ENCODE results near the gene TP53RK. TPM values are rescaled to one million over a fixed set of nuclear protein-coding genes. Genes with fewer than 3 reads are reported as not detected.

Gene TP53RK
- total RNA-seq, 5 donors from 2014 or later (not counting 1 experiment from before 2014, with no cell fraction given), result 5.8 to 23.2 (median 21.9) TPM

DNA sequence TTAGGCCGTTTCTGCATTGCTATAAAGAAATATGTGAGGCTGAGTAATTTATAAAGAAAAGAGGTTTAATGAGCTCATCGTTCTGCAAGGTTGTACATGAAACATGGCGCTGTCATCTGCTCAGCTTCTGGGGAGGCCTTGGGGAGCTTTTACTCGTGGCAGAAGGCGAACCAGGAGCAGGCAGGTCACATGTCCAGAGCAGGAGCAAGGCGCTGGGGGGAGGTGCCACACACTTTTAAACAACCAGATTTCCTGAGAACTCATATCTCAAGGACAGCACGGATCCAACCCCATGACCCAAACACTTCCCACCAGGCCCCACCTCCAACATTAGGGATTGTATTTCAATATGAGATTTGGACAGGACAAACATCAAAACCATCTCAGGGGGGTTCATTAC is 31.6 kb downstream of the TP53RK start:
- CTCF ChIA-PET, result no interaction called here
- no peaks in the 10 kb centered on the region for H3K4me1 ChIP-seq (ENCODE audit: control insufficient read depth in 1 of 2, extremely low read depth in 1 of 2, insufficient read depth in 2 of 2, low read length in 2 of 2)
- ATAC-seq (replicated peaks in 1 of 4), result no peak
- H3K4me1 Mint-ChIP-seq, result no peaks in the 10 kb centered on the region
- H3K4me3 Mint-ChIP-seq, result no peak overlapping the region
- H3K27ac ChIP-seq (ENCODE audit: low read length), result no peak overlapping the region
- 73% methylated on average over 4 of the region's 7 CpGs for WGBS (ENCODE audit: insufficient coverage)
- H3K36me3 Mint-ChIP-seq, result peaks cover 8% of the 10 kb centered on the region
- H3K4me3 ChIP-seq (ENCODE audit: control insufficient read depth in 1 of 2, extremely low read depth in 1 of 2, low read length in 1 of 2), result no peak overlapping the region
- no peaks in the 10 kb centered on the region for H3K9me3 ChIP-seq
- DNase-seq, result no peak
- POLR2A ChIA-PET, result no interaction called here
- H3K27ac Mint-ChIP-seq, result no peak overlapping the region
- no peaks in the 10 kb centered on the region for H3K27me3 ChIP-seq (replicated peaks in 1 of 2; ENCODE audit: control insufficient read depth in 2 of 2, extremely low read depth in 1 of 2, insufficient read depth in 2 of 2, low read length in 1 of 2)
- H3K9me3 Mint-ChIP-seq, result peaks cover 0 to 9% (median 0%) of the 10 kb centered on the region in 3 donors
- H3K27me3 Mint-ChIP-seq, result peaks cover 13 to 21% of the 10 kb centered on the region in 2 donors
- no peaks in the 10 kb centered on the region for H3K36me3 ChIP-seq (ENCODE audit: control insufficient read depth in 2 of 2, extremely low read depth in 1 of 2, insufficient read depth in 1 of 2, low read length in 1 of 2)

DNA sequence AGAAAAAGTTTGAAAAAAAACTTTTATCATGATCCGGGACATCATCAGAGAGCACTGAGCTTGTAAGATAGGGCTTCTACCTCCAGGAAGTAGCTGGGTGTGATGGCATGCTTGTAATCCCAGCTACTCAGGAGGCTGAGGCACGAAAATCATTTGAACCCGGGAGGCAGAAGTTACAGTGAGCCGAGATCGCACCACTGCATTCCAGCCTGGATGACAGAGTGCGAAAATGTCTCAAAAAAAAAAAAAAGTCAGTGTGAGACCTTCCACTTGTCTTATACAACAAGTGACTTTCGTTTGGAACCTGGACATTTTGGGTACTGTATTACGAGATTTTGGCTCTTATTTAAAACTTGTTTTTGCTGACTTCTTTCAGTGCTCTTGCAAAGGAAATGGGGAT is 32.1 kb downstream of the TP53RK start:
- no peaks in the 10 kb centered on the region for H3K9me3 ChIP-seq
- H3K4me1 Mint-ChIP-seq, result no peaks in the 10 kb centered on the region
- H3K4me3 ChIP-seq (ENCODE audit: control insufficient read depth in 1 of 2, extremely low read depth in 1 of 2, low read length in 1 of 2), result no peak overlapping the region
- POLR2A ChIA-PET, result no interaction called here
- H3K9me3 Mint-ChIP-seq, result peaks cover 0 to 9% (median 0%) of the 10 kb centered on the region in 3 donors
- peaks cover 0 to 5% of the 10 kb centered on the region in 2 experiments for H3K27me3 ChIP-seq (replicated peaks in 1 of 2; ENCODE audit: control insufficient read depth in 2 of 2, extremely low read depth in 1 of 2, insufficient read depth in 2 of 2, low read length in 1 of 2)
- H3K36me3 Mint-ChIP-seq, result peaks cover 8% of the 10 kb centered on the region
- peaks cover 13 to 23% of the 10 kb centered on the region in 2 donors for H3K27me3 Mint-ChIP-seq
- ATAC-seq (replicated peaks in 1 of 4), result no peak
- DNase-seq, result no peak
- CTCF ChIA-PET, result no interaction called here
- H3K4me1 ChIP-seq (ENCODE audit: control insufficient read depth in 1 of 2, extremely low read depth in 1 of 2, insufficient read depth in 2 of 2, low read length in 2 of 2), result no peaks in the 10 kb centered on the region
- no peak overlapping the region for H3K27ac ChIP-seq (ENCODE audit: low read length)
- no peaks in the 10 kb centered on the region for H3K36me3 ChIP-seq (ENCODE audit: control insufficient read depth in 2 of 2, extremely low read depth in 1 of 2, insufficient read depth in 1 of 2, low read length in 1 of 2)
- WGBS (ENCODE audit: insufficient coverage), result 85% methylated on average over 5 of the region's 8 CpGs
- no peak overlapping the region for H3K4me3 Mint-ChIP-seq
- H3K27ac Mint-ChIP-seq, result no peak overlapping the region

DNA sequence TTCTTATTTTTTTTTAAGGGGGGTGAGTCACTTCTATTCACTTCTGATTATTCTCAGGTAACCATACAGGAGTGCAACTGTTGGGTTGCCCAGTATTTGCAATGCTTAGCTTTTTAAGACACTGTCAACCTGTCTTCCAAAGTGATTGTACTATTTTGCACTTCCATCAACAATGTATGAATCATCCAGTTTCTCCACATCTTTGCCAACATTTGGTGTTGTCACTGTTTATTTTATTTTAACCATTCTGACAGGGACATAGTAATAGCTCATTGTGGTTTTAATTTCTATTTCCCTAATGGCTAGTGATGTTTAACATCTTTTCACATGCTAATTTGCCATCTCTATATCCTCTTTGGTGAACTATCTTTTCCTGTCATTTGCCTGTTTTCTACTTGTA is 36.5 kb downstream of the TP53RK start:
- ATAC-seq (replicated peaks in 1 of 4) (no peak), DNase-seq (no peak)
- no peaks in the 10 kb centered on the region for H3K36me3 ChIP-seq (ENCODE audit: control insufficient read depth in 2 of 2, extremely low read depth in 1 of 2, insufficient read depth in 1 of 2, low read length in 1 of 2)
- H3K27ac ChIP-seq (ENCODE audit: low read length), result no peak overlapping the region
- Mint-ChIP-seq H3K36me3 (no peaks in the 10 kb centered on the region), H3K27ac (no peak overlapping the region), H3K4me3 (no peak overlapping the region), H3K4me1 (no peaks in the 10 kb centered on the region), H3K9me3 (no peaks in the 10 kb centered on the region), H3K27me3 (peaks cover 39 to 45% of the 10 kb centered on the region in 2 donors)
- ChIA-PET POLR2A (interaction anchor here in 1 of 2 donors (0.6 kb wide), 1 partner anchor 28 kb away, joined by 4 read pairs; no protein-coding TSS in a partner anchor), CTCF (no interaction called here)
- peaks cover 16 to 25% of the 10 kb centered on the region in 2 experiments for H3K27me3 ChIP-seq (replicated peaks in 1 of 2; ENCODE audit: control insufficient read depth in 2 of 2, extremely low read depth in 1 of 2, insufficient read depth in 2 of 2, low read length in 1 of 2)
- H3K4me3 ChIP-seq (ENCODE audit: control insufficient read depth in 1 of 2, extremely low read depth in 1 of 2, low read length in 1 of 2), result no peak overlapping the region
- H3K4me1 ChIP-seq (ENCODE audit: control insufficient read depth in 1 of 2, extremely low read depth in 1 of 2, insufficient read depth in 2 of 2, low read length in 2 of 2), result no peaks in the 10 kb centered on the region
- no peaks in the 10 kb centered on the region for H3K9me3 ChIP-seq

DNA sequence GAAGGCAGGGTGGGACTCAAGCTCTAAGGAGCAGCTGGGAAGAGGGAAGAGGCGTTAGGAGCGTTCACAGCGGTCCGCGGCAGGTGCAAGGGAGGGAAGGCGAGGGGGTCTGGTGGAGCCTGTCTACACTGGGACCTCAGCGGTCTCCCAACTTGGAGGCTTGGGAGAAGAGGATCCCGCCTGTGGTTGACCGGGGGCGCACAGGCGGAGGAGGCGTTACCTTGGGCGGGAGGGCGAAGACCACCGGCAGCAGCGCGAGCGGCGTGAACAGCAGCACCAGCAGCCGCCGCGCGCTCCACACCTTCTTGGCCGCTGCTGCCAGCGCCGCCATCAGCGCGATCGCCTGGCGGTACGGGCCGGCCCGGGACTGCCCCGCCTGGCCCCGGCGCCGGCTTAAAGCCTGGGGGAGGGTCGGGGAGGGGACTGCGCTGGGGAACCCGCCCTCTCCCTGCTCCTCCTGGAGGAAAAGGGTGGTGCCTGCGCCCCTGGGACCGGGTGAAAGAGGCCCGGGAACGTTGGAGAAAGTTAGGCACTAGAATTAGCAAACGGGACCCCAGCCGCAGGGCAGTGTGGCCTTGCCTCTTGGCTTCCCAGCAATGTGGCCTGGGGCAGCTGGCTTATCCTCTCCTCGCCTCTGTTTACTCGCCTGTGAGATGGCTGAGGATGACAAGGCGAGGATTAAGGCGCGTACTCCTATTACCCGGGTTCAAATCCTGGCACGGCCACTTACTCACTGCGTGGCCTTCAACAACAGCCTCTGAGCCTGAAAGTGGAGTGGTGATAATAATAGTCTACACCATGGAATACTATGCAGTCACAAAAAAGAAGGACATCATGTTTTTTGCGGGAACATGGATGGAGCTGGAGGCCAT is 37.9 kb downstream of the TP53RK start, which contains the start of gene SLC13A3:
SLC13A3 (minus strand) TSS at position 369 of the 872 bp plus-strand sequence; CDS start at position 331, 38 bp downstream.
- Mint-ChIP-seq H3K9me3 (no peaks in the 10 kb centered on the region), H3K36me3 (no peaks in the 10 kb centered on the region), H3K4me1 (no peaks in the 10 kb centered on the region), H3K27ac (no peak within 1 kb of the TSS), H3K4me3 (no peak within 1 kb of the TSS), H3K27me3 (peaks cover 39 to 45% of the 10 kb centered on the region in 2 donors)
- H3K4me3 ChIP-seq (ENCODE audit: control insufficient read depth in 1 of 2, extremely low read depth in 1 of 2, low read length in 1 of 2), result no peak within 1 kb of the TSS
- ChIA-PET POLR2A (no interaction called here), CTCF (no interaction called here)
- H3K9me3 ChIP-seq, result no peaks in the 10 kb centered on the region
- WGBS (ENCODE audit: insufficient coverage), result 16% methylated on average over 48 of the region's 55 CpGs
- no peaks in the 10 kb centered on the region for H3K36me3 ChIP-seq (ENCODE audit: control insufficient read depth in 2 of 2, extremely low read depth in 1 of 2, insufficient read depth in 1 of 2, low read length in 1 of 2)
- no peaks in the 10 kb centered on the region for H3K4me1 ChIP-seq (ENCODE audit: control insufficient read depth in 1 of 2, extremely low read depth in 1 of 2, insufficient read depth in 2 of 2, low read length in 2 of 2)
- ATAC-seq (replicated peaks in 1 of 4) (no peak), DNase-seq (no peak)
- H3K27me3 ChIP-seq (replicated peaks in 1 of 2; ENCODE audit: control insufficient read depth in 2 of 2, extremely low read depth in 1 of 2, insufficient read depth in 2 of 2, low read length in 1 of 2), result peaks cover 16 to 29% of the 10 kb centered on the region in 2 experiments
- H3K27ac ChIP-seq (ENCODE audit: low read length), result no peak within 1 kb of the TSS

DNA sequence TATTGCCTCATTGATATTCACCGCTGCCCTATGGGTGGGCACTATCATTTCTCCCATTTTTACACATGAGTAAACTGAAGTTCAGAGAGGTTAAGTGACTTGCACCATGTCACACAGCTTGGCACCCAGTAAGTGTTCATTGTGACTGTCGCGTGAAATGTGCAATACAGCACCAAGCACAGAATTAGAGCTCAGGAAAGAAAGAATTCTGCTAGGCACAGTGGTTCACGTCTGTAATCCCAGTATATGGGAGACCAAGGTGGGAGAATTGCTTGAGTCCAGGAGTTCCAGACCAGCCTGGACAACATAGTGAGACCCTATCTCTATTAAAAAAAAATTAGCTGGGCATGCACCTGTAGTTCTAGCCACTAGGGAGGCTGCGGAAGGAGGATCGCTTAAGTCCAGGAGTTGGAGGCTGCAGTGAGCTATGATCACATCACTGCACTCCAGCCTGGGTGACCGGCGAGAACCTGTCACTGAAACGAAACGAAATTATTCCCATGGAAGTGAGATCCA is 38.6 kb downstream of the TP53RK start:
- 85% methylated on average over 9 of the region's 10 CpGs for WGBS (ENCODE audit: insufficient coverage)
- Mint-ChIP-seq H3K4me3 (no peak overlapping the region), H3K4me1 (no peaks in the 10 kb centered on the region), H3K36me3 (no peaks in the 10 kb centered on the region), H3K27ac (no peak overlapping the region), H3K27me3 (peaks cover 39 to 45% of the 10 kb centered on the region in 2 donors), H3K9me3 (no peaks in the 10 kb centered on the region)
- ChIA-PET CTCF (no interaction called here), POLR2A (no interaction called here)
- no peaks in the 10 kb centered on the region for H3K4me1 ChIP-seq (ENCODE audit: control insufficient read depth in 1 of 2, extremely low read depth in 1 of 2, insufficient read depth in 2 of 2, low read length in 2 of 2)
- no peak overlapping the region for H3K27ac ChIP-seq (ENCODE audit: low read length)
- ATAC-seq (replicated peaks in 1 of 4) (no peak), DNase-seq (no peak)
- H3K36me3 ChIP-seq (ENCODE audit: control insufficient read depth in 2 of 2, extremely low read depth in 1 of 2, insufficient read depth in 1 of 2, low read length in 1 of 2), result no peaks in the 10 kb centered on the region
- no peak overlapping the region for H3K4me3 ChIP-seq (ENCODE audit: control insufficient read depth in 1 of 2, extremely low read depth in 1 of 2, low read length in 1 of 2)
- peaks cover 16 to 29% of the 10 kb centered on the region in 2 experiments for H3K27me3 ChIP-seq (replicated peaks in 1 of 2; ENCODE audit: control insufficient read depth in 2 of 2, extremely low read depth in 1 of 2, insufficient read depth in 2 of 2, low read length in 1 of 2)
- H3K9me3 ChIP-seq, result no peaks in the 10 kb centered on the region

DNA sequence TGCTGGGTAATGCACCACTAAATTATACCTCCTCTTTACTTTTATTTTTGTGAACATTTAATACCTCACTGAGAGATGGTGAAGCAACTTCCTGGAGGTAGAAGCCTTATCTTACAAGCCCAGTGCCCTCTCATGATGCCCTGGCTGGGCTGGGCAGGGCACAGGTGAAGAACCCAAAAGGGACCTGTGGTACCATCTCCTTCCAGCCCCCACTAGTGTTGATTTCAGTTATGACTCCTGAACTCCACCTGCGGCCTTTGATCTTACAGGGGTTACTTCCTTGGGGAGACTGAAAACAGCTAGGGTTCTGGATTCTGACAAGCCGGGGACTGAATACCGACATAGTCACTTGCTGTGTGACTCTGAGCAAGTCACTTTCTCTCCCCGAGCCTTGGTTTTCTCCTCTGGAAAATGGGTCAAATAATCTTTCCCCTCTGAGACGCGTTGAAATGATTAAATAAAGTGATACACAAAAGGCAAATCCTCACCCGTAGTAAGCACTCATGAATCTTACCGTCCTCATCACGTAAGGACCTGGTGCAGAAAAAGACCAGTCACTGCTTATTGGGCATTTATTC is 39.2 kb downstream of the TP53RK start:
- POLR2A ChIA-PET, result no interaction called here

More for the DNA sequence above, 39.2 kb downstream of the TP53RK start:
- CTCF ChIA-PET, result no interaction called here
- Histone ChIP-seq H3K4me1 (ENCODE audit: control insufficient read depth in 1 of 2, extremely low read depth in 1 of 2, insufficient read depth in 2 of 2, low read length in 2 of 2) (no peaks in the 10 kb centered on the region), H3K9me3 (no peaks in the 10 kb centered on the region), H3K27me3 (replicated peaks in 1 of 2; ENCODE audit: control insufficient read depth in 2 of 2, extremely low read depth in 1 of 2, insufficient read depth in 2 of 2, low read length in 1 of 2) (peaks cover 16 to 29% of the 10 kb centered on the region in 2 experiments), H3K36me3 (ENCODE audit: control insufficient read depth in 2 of 2, extremely low read depth in 1 of 2, insufficient read depth in 1 of 2, low read length in 1 of 2) (no peaks in the 10 kb centered on the region), H3K27ac (ENCODE audit: low read length) (no peak overlapping the region), H3K4me3 (ENCODE audit: control insufficient read depth in 1 of 2, extremely low read depth in 1 of 2, low read length in 1 of 2) (no peak overlapping the region)
- no peaks in the 10 kb centered on the region for H3K36me3 Mint-ChIP-seq
- H3K9me3 Mint-ChIP-seq, result no peaks in the 10 kb centered on the region
- no peaks in the 10 kb centered on the region for H3K4me1 Mint-ChIP-seq
- WGBS (ENCODE audit: insufficient coverage), result 67% methylated on average over 2 of the region's 9 CpGs
- peaks cover 39 to 45% of the 10 kb centered on the region in 2 donors for H3K27me3 Mint-ChIP-seq
- H3K4me3 Mint-ChIP-seq, result no peak overlapping the region
- ATAC-seq (replicated peaks in 1 of 4) (no peak), DNase-seq (no peak)
- no peak overlapping the region for H3K27ac Mint-ChIP-seq

Data from T-cell (primary cell).